A549 (cell line): ENCODE measurements around the gene APOA1. TPM values are rescaled to one million over a fixed set of nuclear protein-coding genes. Genes with fewer than 3 reads are reported as not detected.

Source experiments
- ATAC-seq, 2 experiments: fragments of 200-7000 bp in 1 of 2; fragments of >200 bp in 1 of 2; cut with Nextera tagmentation in 1 of 2; cut with Tn5 transposase in 1 of 2; 3 replicates each; pipeline versions ENCODE4 v1.8.0 to v1.9.1; 2018 to 2020; ENCODE audit warnings: mild to moderate bottlenecking in 1 of 2, moderate library complexity in 1 of 2
- CTCF ChIA-PET: fragments of 300-600 bp; sonication (Branson Sonifier 250); formaldehyde crosslinking; extraction: SDS; loops from one replicate; lab custom pipeline; 2021; ENCODE audit warnings: antibody characterized with exemption, inconsistent platforms; lab: Yijun Ruan, JAX
- POLR2A ChIA-PET: fragments of 350-600 bp; formaldehyde crosslinking; extraction: SDS; loops from one replicate; lab custom pipeline; 2021; ENCODE audit warnings: antibody characterized with exemption, inconsistent platforms; lab: Yijun Ruan, JAX
- DNase-seq, 2 experiments: peaks; one replicate each; pipeline versions ENCODE4 v3.0.0 to v3.0.0-alpha.2; 2011 to 2016; ENCODE audit warnings: low read depth in 1 of 2, low spot score in 1 of 2
- FAIRE-seq: peaks from 2 replicates; lab custom pipeline; 2011; peaks lifted over from hg19 to GRCh38; lab: Jason Lieb, UNC
- H3K27ac ChIP-seq, 2 experiments: fragments of >200 bp; sonication (Bioruptor Twin); formaldehyde crosslinking; 3 replicates each; pipeline ENCODE4 v1.5.1; 2016 to 2017
- H3K4me1 ChIP-seq: fragments of >200 bp; sonication (Bioruptor Twin); formaldehyde crosslinking; 3 replicates; pipeline ENCODE4 v1.6.1; 2016
- H3K4me2 ChIP-seq: fragments of >200 bp; sonication (Bioruptor Twin); formaldehyde crosslinking; 3 replicates; pipeline ENCODE4 v1.6.1; 2016
- H3K4me3 ChIP-seq: fragments of >200 bp; sonication (Bioruptor Twin); formaldehyde crosslinking; 3 replicates; pipeline ENCODE4 v1.5.1; 2016
- H3K9me3 ChIP-seq: fragments of >200 bp; sonication (Bioruptor Twin); formaldehyde crosslinking; 3 replicates; pipeline ENCODE4 v1.6.1; 2016
- EP300 ChIP-seq, 2 experiments: fragments of >200 bp; sonication (Bioruptor Twin); formaldehyde crosslinking; IDR thresholded peaks; 2 replicates in 1 of 2; 3 replicates in 1 of 2; pipeline ENCODE4 v1.6.1; 2016 to 2017
- ESRRA ChIP-seq: fragments of 150-350 bp; IDR thresholded peaks from 2 replicates; pipeline ENCODE4 v1.6.1; 2014; ENCODE audit warnings: mild to moderate bottlenecking, low read length, borderline replicate concordance
- FOSB ChIP-seq: fragments of 250-450 bp; sonication (Bioruptor Pico); IDR thresholded peaks from 2 replicates; pipeline ENCODE4 v1.5.0; 2020; ENCODE audit warnings: mild to moderate bottlenecking, moderate library complexity
- FOSL2 ChIP-seq, 2 experiments: fragments of 450-650 bp in 1 of 2; fragments of >200 bp in 1 of 2; sonication (Bioruptor Twin) in 1 of 2; formaldehyde crosslinking; IDR thresholded peaks; 2 replicates each; pipeline versions ENCODE4 v1.5.0 to v1.6.1; 2016 to 2020; ENCODE audit warnings: mild to moderate bottlenecking in 1 of 2, moderate library complexity in 1 of 2
- HEYL ChIP-seq: fragments of 250-450 bp; sonication (Bioruptor Pico); IDR thresholded peaks from 2 replicates; pipeline ENCODE4 v1.8.0; 2021; ENCODE audit warnings: mild to moderate bottlenecking, moderate library complexity
- JUNB ChIP-seq: fragments of >200 bp; sonication (Bioruptor Twin); formaldehyde crosslinking; IDR thresholded peaks from 2 replicates; pipeline ENCODE4 v1.6.1; 2016
- KDM1A ChIP-seq: fragments of 200-600 bp; sonication (generic); IDR thresholded peaks from 2 replicates; pipeline ENCODE4 v1.6.1; 2016; ENCODE audit warnings: low read depth, mild to moderate bottlenecking
- MAZ ChIP-seq: fragments of 150-350 bp; IDR thresholded peaks from 2 replicates; pipeline ENCODE4 v1.6.1; 2014; ENCODE audit warnings: antibody characterized with exemption, low read depth, low read length, borderline replicate concordance
- POLR2AphosphoS2 ChIP-seq: conservative IDR thresholded peaks from 2 replicates; pipeline ENCODE4 v1.6.1; 2012; ENCODE audit warnings: low read length, improper control_type of control experiment, inconsistent platforms
- RAD21 ChIP-seq, 2 experiments: fragments of >200 bp in 1 of 2; sonication (Bioruptor Twin) in 1 of 2; formaldehyde crosslinking in 1 of 2; IDR thresholded peaks in 1 of 2; conservative IDR thresholded peaks in 1 of 2; 2 replicates in 1 of 2; 3 replicates in 1 of 2; pipeline ENCODE4 v1.6.1; 2012 to 2018; ENCODE audit warnings: inconsistent platforms in 1 of 2
- SMC3 ChIP-seq: fragments of >200 bp; sonication (Bioruptor Twin); formaldehyde crosslinking; IDR thresholded peaks from 3 replicates; pipeline ENCODE4 v1.6.1; 2018; ENCODE audit warnings: inconsistent platforms
- SREBF2 ChIP-seq: fragments of 450-650 bp; IDR thresholded peaks from 2 replicates; pipeline ENCODE4 v1.6.1; 2014; ENCODE audit warnings: mild to moderate bottlenecking, moderate library complexity
- ZFP36 ChIP-seq: fragments of 450-650 bp; IDR thresholded peaks from 2 replicates; pipeline ENCODE4 v1.6.1; 2014; ENCODE audit warnings: borderline replicate concordance; ENCODE audit not compliant: partially characterized antibody
- ZSCAN20 ChIP-seq: fragments of 250-450 bp; sonication (Bioruptor Pico); IDR thresholded peaks from 2 replicates; pipeline ENCODE4 v1.8.0; 2022; ENCODE audit warnings: mild to moderate bottlenecking, moderate library complexity
- WGBS: methylation state at CpG from one replicate; pipeline ENCODE4 v1.1.6; 2017; ENCODE audit errors: missing lambda C conversion rate; 5-methylcytosine and 5-hydroxymethylcytosine counted together
- polyA plus RNA-seq, 4 experiments: library from polyadenylated mRNA; depleted of rRNA in 3 of 4; stranded (reverse); fragments of >200 nt; fragmentation: RNase III in 1 of 4; extraction: RNeasy Plus Mini Kit Qiagen cat#74134 plus additional on column Dnase treatment in 1 of 4; gene quantifications; 2 replicates in 3 of 4; 3 replicates in 1 of 4; pipeline ENCODE4 v1.2.3, GENCODE V29; 2011 to 2017
- TF ChIP-seq, protein P1 (sequence below): fragments of 250-450 bp; sonication (Bioruptor Pico); IDR thresholded peaks from 2 replicates; pipeline ENCODE4 v1.5.0; 2021; ENCODE audit warnings: mild to moderate bottlenecking, moderate library complexity, borderline replicate concordance
- TF ChIP-seq, protein P2 (sequence below): IDR thresholded peaks from 2 replicates; pipeline ENCODE4 v1.6.1; 2012; ENCODE audit warnings: low read depth, borderline replicate concordance
- TF ChIP-seq, protein P3 (sequence below): fragments of >200 bp; sonication (Bioruptor Twin); formaldehyde crosslinking; IDR thresholded peaks from 3 replicates; pipeline ENCODE4 v1.5.1; 2016

Gene APOA1
- polyA plus RNA-seq, 2 of the 4 experiments (the other 2 are of a cell fraction): 0.23 TPM; not detected in 1

DNA sequence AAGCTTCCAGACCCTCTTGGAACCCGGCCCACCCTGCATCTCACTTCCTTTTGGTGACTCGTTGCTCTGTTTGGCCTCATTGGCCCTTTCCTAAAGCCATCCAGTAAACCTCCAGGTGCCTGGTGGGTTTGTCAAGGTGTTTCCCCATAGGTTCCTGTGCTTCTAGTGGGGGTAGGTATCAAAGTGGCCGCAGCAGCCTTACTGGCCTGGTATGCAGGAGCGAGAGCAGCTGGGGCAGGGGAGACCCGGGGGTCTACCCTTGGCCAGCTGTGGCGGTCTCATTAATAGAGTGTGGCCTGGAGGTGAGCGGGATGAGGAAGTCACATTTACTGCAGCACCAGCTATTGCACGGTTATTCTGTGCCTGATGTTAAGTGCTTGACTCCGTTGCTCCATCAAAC is 18.4 kb downstream of the APOA1 start:
- no peak for ATAC-seq
- DNase-seq: no peak
- no peaks in the 10 kb centered on the region for H3K9me3 ChIP-seq
- no peak for FAIRE-seq
- ChIA-PET POLR2A (no interaction called here), CTCF (interaction anchor here (0.8 kb wide), 1 partner anchor 287 kb away, joined by 4 read pairs; no protein-coding TSS in a partner anchor)
- TF ChIP-seq EP300 (IDR thresholded peaks at IDR 0.05) (no peak), ESRRA (no peak), ZSCAN20 (CRISPR knock-in tag) (no peak), FOSB (CRISPR knock-in tag) (no peak), SREBF2 (no peak), HEYL (CRISPR knock-in tag) (no peak), KDM1A (no peak), FOSL2 (IDR thresholded peaks at IDR 0.05) (no peak), FOSL2 (CRISPR knock-in tag; IDR thresholded peaks at IDR 0.05) (no peak)
- TF ChIP-seq, protein P1, sequence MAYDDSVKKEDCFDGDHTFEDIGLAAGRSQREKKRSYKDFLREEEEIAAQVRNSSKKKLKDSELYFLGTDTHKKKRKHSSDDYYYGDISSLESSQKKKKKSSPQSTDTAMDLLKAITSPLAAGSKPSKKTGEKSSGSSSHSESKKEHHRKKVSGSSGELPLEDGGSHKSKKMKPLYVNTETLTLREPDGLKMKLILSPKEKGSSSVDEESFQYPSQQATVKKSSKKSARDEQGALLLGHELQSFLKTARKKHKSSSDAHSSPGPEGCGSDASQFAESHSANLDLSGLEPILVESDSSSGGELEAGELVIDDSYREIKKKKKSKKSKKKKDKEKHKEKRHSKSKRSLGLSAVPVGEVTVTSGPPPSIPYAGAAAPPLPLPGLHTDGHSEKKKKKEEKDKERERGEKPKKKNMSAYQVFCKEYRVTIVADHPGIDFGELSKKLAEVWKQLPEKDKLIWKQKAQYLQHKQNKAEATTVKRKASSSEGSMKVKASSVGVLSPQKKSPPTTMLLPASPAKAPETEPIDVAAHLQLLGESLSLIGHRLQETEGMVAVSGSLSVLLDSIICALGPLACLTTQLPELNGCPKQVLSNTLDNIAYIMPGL (CRISPR knock-in tag): no peak
- TF ChIP-seq, protein P2, sequence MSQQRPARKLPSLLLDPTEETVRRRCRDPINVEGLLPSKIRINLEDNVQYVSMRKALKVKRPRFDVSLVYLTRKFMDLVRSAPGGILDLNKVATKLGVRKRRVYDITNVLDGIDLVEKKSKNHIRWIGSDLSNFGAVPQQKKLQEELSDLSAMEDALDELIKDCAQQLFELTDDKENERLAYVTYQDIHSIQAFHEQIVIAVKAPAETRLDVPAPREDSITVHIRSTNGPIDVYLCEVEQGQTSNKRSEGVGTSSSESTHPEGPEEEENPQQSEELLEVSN: no peak
- H3K4me1 ChIP-seq: no peaks in the 10 kb centered on the region
- no peak overlapping the region for H3K4me2 ChIP-seq
- H3K4me3 ChIP-seq: no peak overlapping the region
- WGBS: 75% methylated on average over 6 of the region's 9 CpGs
- H3K27ac ChIP-seq: no peak overlapping the region

DNA sequence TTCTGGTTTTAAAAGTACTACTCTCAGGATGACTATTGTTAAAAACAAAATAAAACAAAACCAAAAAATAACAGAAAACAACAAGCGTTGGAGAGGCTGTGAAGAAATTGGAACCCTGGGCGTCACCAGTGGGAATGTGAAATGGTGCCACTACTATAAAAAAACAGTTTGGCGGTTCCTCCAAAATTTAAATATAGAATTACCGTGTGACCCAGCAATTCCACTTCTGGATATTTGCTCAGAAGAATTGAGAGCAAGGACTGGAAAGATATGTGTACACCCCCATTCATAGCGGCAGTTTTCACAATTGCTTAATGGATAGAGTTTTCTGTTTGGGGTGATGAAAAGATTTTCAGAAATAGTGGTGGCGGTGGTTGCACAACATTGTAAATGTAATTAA is 22.9 kb downstream of the APOA1 start:
- POLR2A ChIA-PET: no interaction called here

DNA sequence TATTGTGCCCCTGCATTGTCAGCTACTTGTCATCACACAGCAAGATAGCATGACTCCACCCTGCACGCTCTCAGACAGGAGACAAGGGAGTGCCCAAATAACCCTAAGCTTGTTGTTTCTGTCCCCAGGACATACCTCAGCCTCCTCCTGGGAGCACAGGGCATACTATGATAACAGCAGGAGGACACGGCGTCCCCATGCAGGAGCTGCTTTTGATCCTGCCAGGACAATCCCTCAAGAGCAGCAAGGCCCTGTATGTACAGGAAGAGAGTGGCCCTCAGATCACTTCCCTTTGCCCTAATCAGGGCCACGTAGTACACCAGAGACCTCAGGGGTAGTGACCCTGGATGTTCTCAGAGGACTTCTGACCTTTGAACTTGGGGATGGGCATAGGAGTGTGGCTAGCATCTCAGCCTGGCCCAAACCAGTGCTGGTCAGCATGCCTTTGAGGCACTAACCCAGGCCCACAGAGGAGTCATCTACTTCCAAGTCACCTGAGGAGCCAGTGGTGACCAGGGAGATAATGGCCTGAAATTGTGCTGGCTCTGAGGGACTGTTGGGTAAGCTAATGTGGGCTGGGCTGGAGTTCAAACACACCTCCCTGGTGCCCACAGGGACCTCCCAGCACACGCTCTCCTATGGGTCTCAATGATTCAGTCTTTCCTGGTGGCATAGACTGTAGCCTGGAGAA is 23.5 kb downstream of the APOA1 start:
- no peaks in the 10 kb centered on the region for H3K9me3 ChIP-seq
- 0 out of 3 replicates have a peak, but pooled peaks cover 3% of the 10 kb centered on the region for H3K4me1 ChIP-seq
- ChIA-PET POLR2A (no interaction called here), CTCF (interaction anchor here (0.8 kb wide), 1 partner anchor 66 kb away, joined by 3 read pairs; no protein-coding TSS in a partner anchor)
- WGBS: 62% methylated on average over 4 of the region's 5 CpGs
- FAIRE-seq: no peak
- no peak for DNase-seq
- no peak overlapping the region for H3K27ac ChIP-seq
- no peak for ATAC-seq
- H3K4me3 ChIP-seq: no peak overlapping the region
- H3K4me2 ChIP-seq: no peak overlapping the region
- TF ChIP-seq MAZ (no peak), POLR2AphosphoS2 (no peak), ZSCAN20 (CRISPR knock-in tag) (no peak), RAD21 (conservative IDR thresholded peaks at IDR 0.05 in 1 of 2, IDR thresholded peaks at IDR 0.05 in 1 of 2) (no peak)
- TF ChIP-seq, protein P3, sequence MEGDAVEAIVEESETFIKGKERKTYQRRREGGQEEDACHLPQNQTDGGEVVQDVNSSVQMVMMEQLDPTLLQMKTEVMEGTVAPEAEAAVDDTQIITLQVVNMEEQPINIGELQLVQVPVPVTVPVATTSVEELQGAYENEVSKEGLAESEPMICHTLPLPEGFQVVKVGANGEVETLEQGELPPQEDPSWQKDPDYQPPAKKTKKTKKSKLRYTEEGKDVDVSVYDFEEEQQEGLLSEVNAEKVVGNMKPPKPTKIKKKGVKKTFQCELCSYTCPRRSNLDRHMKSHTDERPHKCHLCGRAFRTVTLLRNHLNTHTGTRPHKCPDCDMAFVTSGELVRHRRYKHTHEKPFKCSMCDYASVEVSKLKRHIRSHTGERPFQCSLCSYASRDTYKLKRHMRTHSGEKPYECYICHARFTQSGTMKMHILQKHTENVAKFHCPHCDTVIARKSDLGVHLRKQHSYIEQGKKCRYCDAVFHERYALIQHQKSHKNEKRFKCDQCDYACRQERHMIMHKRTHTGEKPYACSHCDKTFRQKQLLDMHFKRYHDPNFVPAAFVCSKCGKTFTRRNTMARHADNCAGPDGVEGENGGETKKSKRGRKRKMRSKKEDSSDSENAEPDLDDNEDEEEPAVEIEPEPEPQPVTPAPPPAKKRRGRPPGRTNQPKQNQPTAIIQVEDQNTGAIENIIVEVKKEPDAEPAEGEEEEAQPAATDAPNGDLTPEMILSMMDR: no peak

More for the DNA sequence above, 22.9 kb downstream of the APOA1 start:
- no peak for TF ChIP-seq SMC3
- TF ChIP-seq ZFP36: no peak
- TF ChIP-seq JUNB: no peak
- FAIRE-seq (no peak), DNase-seq (no peak), ATAC-seq (no peak)
- CTCF ChIA-PET: no interaction called here
- Histone ChIP-seq H3K27ac (no peak overlapping the region), H3K4me1 (no peaks in the 10 kb centered on the region), H3K4me2 (no peak overlapping the region), H3K9me3 (no peaks in the 10 kb centered on the region), H3K4me3 (no peak overlapping the region)
- WGBS: 78% methylated on average over 6 of the region's 6 CpGs
